K562 (cell line): Measurements from ENCODE around the gene KIAA0319L. TPM values are rescaled to one million over a fixed set of nuclear protein-coding genes. Genes with fewer than 3 reads are reported as not detected.

ENCODE experiments used
- LARP7 ChIP-seq: fragments of 450-650 bp; IDR thresholded peaks from 2 replicates; pipeline ENCODE4 v1.6.1; 2016
- LCOR ChIP-seq: sonication (generic); formaldehyde crosslinking; IDR thresholded peaks from 2 replicates; pipeline ENCODE4 v1.8.0; 2022; ENCODE audit warnings: mild to moderate bottlenecking, missing genetic modification reagents
- MAFF ChIP-seq: IDR thresholded peaks from 2 replicates; pipeline ENCODE4 v1.6.1; 2012; ENCODE audit warnings: low read length, improper control_type of control experiment
- RUNX1 ChIP-seq: sonication (generic); IDR thresholded peaks from 2 replicates; pipeline ENCODE4 v1.6.1; 2016; ENCODE audit warnings: antibody characterized with exemption, low read depth
- SAFB ChIP-seq: fragments of 200-400 bp; formaldehyde crosslinking; IDR thresholded peaks from 2 replicates; pipeline ENCODE4 v1.6.1; 2017; ENCODE audit warnings: low read depth, low read length, borderline replicate concordance
- SMARCE1 ChIP-seq: fragments of 450-650 bp; IDR thresholded peaks from 2 replicates; pipeline ENCODE4 v1.7.1; 2016; ENCODE audit warnings: mild to moderate bottlenecking
- TBP ChIP-seq: optimal IDR thresholded peaks from 2 replicates; pipeline ENCODE3; 2011; ENCODE audit warnings: low read depth, low read length, improper control_type of control experiment
- polyA plus RNA-seq, 8 experiments: library from polyadenylated mRNA; depleted of rRNA in 4 of 8; stranded (reverse) in 5 of 8; unstranded in 3 of 8; fragments of >200 nt; fragmentation: Nextera tagmentation in 2 of 8; fragmentation: Illumina TruSeq in 1 of 8; extraction: Ambion mirVana in 2 of 8; extraction: Trizol in 1 of 8; gene quantifications; 2 replicates each; pipeline versions ENCODE4 v1.2.1 to v1.2.3, GENCODE V29; 2011 to 2014; ENCODE audit warnings: inconsistent platforms in 1 of 8, missing spikeins in 1 of 8
- total RNA-seq, 7 experiments: library from RNA; depleted of rRNA in 6 of 7; stranded (reverse); fragments of >200 nt in 6 of 7; fragmentation: Illumina TruSeq in 2 of 7; extraction: Trizol in 2 of 7; gene quantifications; 2 replicates each; pipeline versions ENCODE4 v1.2.1 to v1.2.3, GENCODE V29; 2011 to 2021; ENCODE audit warnings: low replicate concordance in 1 of 7
- TF ChIP-seq, protein P1 (sequence below): fragments of 250-450 bp; sonication (Bioruptor Pico); IDR thresholded peaks from 2 replicates; pipeline ENCODE4 v1.4.0; 2020; ENCODE audit warnings: mild to moderate bottlenecking, moderate library complexity
- TF ChIP-seq, protein P2 (sequence below), 2 experiments: fragments of 450-650 bp in 1 of 2; sonication (generic) in 1 of 2; formaldehyde crosslinking; conservative IDR thresholded peaks; 2 replicates each; pipeline versions ENCODE4 v1.4.0 to v1.8.1; 2020 to 2022; ENCODE audit warnings: mild to moderate bottlenecking in 1 of 2, missing genetic modification reagents in 1 of 2
- TF ChIP-seq, protein P3 (sequence below): fragments of 450-650 bp; IDR thresholded peaks from 2 replicates; pipeline ENCODE4 v1.6.1; 2017; ENCODE audit warnings: mild to moderate bottlenecking, moderate library complexity
- TF ChIP-seq, protein P4 (sequence below): sonication (generic); formaldehyde crosslinking; IDR thresholded peaks from 2 replicates; pipeline ENCODE4 v1.8.0; 2022; ENCODE audit warnings: missing genetic modification reagents, mild to moderate bottlenecking, borderline replicate concordance
- TF ChIP-seq, protein P5 (sequence below): sonication (generic); formaldehyde crosslinking; IDR thresholded peaks from 2 replicates; pipeline ENCODE4 v1.8.0; 2023; ENCODE audit warnings: mild to moderate bottlenecking, missing genetic modification reagents
- TF ChIP-seq, protein P6 (sequence below): sonication (generic); formaldehyde crosslinking; IDR thresholded peaks from 2 replicates; pipeline ENCODE4 v1.8.1; 2023; ENCODE audit warnings: mild to moderate bottlenecking, missing genetic modification reagents
- TF ChIP-seq, protein P7 (sequence below): fragments of 250-450 bp; sonication (Bioruptor Pico); IDR thresholded peaks from 2 replicates; pipeline ENCODE4 v1.9.0; 2021; ENCODE audit warnings: mild to moderate bottlenecking

Gene KIAA0319L
- total and polyA plus RNA-seq, 9 of the 15 experiments (the other 6 are each of a cell fraction or from before 2014, with no cell fraction given): 2.4 to 51.7 (median 27.4) TPM

DNA sequence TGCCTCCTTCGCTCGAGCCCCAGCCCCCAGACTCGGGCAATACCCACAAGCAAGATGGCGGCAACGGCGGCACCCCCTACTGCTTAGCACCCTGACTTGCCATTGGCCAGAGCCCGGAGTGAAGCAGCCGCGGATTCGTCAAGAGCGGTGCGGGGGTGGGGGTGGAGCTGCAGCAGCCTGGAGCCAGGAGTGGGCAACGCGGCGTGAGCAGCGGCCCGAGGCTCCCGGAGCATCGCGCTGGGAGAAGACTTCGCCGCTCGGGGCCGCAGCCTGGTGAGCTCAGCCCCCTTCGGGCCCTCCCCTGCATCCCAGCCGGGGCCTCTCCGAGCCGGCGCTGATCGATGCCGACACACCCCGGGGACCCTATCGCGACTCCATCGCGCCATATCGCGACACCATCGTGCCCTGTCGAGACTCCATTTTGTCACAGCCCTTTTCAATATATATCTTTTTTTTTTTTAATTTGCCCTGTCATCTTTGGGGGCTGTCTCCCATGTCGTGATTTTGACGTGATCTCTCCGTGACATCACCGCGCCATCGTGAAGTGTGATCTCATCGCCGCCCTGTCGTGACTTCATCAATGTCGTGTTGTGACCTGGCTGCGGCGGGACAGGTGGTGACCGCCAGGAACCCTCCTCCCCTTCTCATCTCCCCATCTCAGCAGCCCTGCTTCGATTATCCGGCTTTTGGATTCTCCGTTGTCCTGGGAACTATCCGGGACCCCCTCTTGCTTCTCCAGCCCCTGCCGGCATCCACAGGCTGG, 589 bp upstream of the KIAA0319L start, which contains the start of gene NCDN (continued):
- TF ChIP-seq SAFB: no peak
- TF ChIP-seq, protein P1, sequence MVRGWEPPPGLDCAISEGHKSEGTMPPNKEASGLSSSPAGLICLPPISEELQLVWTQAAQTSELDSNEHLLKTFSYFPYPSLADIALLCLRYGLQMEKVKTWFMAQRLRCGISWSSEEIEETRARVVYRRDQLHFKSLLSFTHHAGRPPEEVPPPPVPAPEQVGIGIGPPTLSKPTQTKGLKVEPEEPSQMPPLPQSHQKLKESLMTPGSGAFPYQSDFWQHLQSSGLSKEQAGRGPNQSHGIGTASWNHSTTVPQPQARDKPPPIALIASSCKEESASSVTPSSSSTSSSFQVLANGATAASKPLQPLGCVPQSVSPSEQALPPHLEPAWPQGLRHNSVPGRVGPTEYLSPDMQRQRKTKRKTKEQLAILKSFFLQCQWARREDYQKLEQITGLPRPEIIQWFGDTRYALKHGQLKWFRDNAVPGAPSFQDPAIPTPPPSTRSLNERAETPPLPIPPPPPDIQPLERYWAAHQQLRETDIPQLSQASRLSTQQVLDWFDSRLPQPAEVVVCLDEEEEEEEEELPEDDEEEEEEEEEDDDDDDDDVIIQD (CRISPR knock-in tag): no peak
- TF ChIP-seq, protein P2, sequence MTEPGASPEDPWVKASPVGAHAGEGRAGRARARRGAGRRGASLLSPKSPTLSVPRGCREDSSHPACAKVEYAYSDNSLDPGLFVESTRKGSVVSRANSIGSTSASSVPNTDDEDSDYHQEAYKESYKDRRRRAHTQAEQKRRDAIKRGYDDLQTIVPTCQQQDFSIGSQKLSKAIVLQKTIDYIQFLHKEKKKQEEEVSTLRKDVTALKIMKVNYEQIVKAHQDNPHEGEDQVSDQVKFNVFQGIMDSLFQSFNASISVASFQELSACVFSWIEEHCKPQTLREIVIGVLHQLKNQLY (CRISPR knock-in tag; conservative IDR thresholded peaks at IDR 0.05): 0 out of 4 replicates have a peak, but pooled peaks of 1 of the 2 experiments have one; percentile 56
- peak; percentile 3; the same call in 1 of the 2 replicates for TF ChIP-seq LCOR (CRISPR knock-in tag)
- TF ChIP-seq LARP7: 0 out of 2 replicates have a peak, but pooled peaks have one; percentile 72
- peak; percentile 85; the same call in 1 of the 2 replicates for TF ChIP-seq RUNX1
- TF ChIP-seq, protein P3, sequence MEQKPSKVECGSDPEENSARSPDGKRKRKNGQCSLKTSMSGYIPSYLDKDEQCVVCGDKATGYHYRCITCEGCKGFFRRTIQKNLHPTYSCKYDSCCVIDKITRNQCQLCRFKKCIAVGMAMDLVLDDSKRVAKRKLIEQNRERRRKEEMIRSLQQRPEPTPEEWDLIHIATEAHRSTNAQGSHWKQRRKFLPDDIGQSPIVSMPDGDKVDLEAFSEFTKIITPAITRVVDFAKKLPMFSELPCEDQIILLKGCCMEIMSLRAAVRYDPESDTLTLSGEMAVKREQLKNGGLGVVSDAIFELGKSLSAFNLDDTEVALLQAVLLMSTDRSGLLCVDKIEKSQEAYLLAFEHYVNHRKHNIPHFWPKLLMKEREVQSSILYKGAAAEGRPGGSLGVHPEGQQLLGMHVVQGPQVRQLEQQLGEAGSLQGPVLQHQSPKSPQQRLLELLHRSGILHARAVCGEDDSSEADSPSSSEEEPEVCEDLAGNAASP: no peak
- TF ChIP-seq, protein P4, sequence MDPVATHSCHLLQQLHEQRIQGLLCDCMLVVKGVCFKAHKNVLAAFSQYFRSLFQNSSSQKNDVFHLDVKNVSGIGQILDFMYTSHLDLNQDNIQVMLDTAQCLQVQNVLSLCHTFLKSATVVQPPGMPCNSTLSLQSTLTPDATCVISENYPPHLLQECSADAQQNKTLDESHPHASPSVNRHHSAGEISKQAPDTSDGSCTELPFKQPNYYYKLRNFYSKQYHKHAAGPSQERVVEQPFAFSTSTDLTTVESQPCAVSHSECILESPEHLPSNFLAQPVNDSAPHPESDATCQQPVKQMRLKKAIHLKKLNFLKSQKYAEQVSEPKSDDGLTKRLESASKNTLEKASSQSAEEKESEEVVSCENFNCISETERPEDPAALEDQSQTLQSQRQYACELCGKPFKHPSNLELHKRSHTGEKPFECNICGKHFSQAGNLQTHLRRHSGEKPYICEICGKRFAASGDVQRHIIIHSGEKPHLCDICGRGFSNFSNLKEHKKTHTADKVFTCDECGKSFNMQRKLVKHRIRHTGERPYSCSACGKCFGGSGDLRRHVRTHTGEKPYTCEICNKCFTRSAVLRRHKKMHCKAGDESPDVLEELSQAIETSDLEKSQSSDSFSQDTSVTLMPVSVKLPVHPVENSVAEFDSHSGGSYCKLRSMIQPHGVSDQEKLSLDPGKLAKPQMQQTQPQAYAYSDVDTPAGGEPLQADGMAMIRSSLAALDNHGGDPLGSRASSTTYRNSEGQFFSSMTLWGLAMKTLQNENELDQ (CRISPR knock-in tag): no peak
- TF ChIP-seq SMARCE1: peak; percentile 60
- TF ChIP-seq TBP: peak; percentile 76
- TF ChIP-seq, protein P5, sequence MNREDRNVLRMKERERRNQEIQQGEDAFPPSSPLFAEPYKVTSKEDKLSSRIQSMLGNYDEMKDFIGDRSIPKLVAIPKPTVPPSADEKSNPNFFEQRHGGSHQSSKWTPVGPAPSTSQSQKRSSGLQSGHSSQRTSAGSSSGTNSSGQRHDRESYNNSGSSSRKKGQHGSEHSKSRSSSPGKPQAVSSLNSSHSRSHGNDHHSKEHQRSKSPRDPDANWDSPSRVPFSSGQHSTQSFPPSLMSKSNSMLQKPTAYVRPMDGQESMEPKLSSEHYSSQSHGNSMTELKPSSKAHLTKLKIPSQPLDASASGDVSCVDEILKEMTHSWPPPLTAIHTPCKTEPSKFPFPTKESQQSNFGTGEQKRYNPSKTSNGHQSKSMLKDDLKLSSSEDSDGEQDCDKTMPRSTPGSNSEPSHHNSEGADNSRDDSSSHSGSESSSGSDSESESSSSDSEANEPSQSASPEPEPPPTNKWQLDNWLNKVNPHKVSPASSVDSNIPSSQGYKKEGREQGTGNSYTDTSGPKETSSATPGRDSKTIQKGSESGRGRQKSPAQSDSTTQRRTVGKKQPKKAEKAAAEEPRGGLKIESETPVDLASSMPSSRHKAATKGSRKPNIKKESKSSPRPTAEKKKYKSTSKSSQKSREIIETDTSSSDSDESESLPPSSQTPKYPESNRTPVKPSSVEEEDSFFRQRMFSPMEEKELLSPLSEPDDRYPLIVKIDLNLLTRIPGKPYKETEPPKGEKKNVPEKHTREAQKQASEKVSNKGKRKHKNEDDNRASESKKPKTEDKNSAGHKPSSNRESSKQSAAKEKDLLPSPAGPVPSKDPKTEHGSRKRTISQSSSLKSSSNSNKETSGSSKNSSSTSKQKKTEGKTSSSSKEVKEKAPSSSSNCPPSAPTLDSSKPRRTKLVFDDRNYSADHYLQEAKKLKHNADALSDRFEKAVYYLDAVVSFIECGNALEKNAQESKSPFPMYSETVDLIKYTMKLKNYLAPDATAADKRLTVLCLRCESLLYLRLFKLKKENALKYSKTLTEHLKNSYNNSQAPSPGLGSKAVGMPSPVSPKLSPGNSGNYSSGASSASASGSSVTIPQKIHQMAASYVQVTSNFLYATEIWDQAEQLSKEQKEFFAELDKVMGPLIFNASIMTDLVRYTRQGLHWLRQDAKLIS: no peak
- TF ChIP-seq, protein P6, sequence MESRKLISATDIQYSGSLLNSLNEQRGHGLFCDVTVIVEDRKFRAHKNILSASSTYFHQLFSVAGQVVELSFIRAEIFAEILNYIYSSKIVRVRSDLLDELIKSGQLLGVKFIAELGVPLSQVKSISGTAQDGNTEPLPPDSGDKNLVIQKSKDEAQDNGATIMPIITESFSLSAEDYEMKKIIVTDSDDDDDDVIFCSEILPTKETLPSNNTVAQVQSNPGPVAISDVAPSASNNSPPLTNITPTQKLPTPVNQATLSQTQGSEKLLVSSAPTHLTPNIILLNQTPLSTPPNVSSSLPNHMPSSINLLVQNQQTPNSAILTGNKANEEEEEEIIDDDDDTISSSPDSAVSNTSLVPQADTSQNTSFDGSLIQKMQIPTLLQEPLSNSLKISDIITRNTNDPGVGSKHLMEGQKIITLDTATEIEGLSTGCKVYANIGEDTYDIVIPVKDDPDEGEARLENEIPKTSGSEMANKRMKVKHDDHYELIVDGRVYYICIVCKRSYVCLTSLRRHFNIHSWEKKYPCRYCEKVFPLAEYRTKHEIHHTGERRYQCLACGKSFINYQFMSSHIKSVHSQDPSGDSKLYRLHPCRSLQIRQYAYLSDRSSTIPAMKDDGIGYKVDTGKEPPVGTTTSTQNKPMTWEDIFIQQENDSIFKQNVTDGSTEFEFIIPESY: 0 out of 2 replicates have a peak, but pooled peaks have one; percentile 5
- no peak for TF ChIP-seq MAFF
- TF ChIP-seq, protein P7, sequence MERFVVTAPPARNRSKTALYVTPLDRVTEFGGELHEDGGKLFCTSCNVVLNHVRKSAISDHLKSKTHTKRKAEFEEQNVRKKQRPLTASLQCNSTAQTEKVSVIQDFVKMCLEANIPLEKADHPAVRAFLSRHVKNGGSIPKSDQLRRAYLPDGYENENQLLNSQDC (CRISPR knock-in tag): no peak
